Common myeloid progenitor, CD34-positive (primary cell): ENCODE measurements around the gene CSAD.

Source experiments
- CTCF ChIA-PET: fragments of 350-600 bp; sonication (Branson Sonifier 250); formaldehyde crosslinking; loops from one replicate; lab custom pipeline; 2021; ENCODE audit warnings: antibody characterized with exemption; lab: Charles Lee
- POLR2A ChIA-PET: fragments of 350-600 bp; sonication (Branson Sonifier 250); formaldehyde crosslinking; loops from one replicate; lab custom pipeline; 2021; ENCODE audit warnings: antibody characterized with exemption; lab: Charles Lee
- DNase-seq, 3 donors: peaks; one replicate each; pipeline versions ENCODE4 v3.0.0 to v3.0.0-alpha.2; 2013
- H3K27ac ChIP-seq, 2 experiments: 1 replicate in 1 of 2; 2 replicates in 1 of 2; pipeline ENCODE4 v1.7.0; 2013; ENCODE audit warnings: inconsistent platforms in 2 of 2, low read length in 2 of 2, mild to moderate bottlenecking in 2 of 2, low read depth in 1 of 2, moderate library complexity in 1 of 2; ENCODE audit not compliant: severe bottlenecking in 2 of 2, insufficient read depth in 1 of 2, poor library complexity in 1 of 2
- H3K27me3 ChIP-seq, 5 experiments: replicated peaks in 2 of 5; 1 replicate in 3 of 5; 2 replicates in 2 of 5; pipeline versions ENCODE4 v1.6.1 to v1.7.0; 2013; ENCODE audit warnings: low read length in 4 of 5, mild to moderate bottlenecking in 2 of 5, moderate library complexity in 2 of 5, inconsistent platforms in 1 of 5; ENCODE audit not compliant: insufficient read depth in 5 of 5, control insufficient read depth in 4 of 5
- H3K36me3 ChIP-seq, 4 experiments: 1 replicate in 2 of 4; 2 replicates in 2 of 4; pipeline versions ENCODE4 v1.6.1 to v1.7.0; 2013; ENCODE audit warnings: low read length in 3 of 4, control low read depth in 1 of 4, mild to moderate bottlenecking in 1 of 4; ENCODE audit not compliant: control insufficient read depth in 4 of 4, insufficient read depth in 4 of 4
- H3K4me1 ChIP-seq, 4 experiments: 1 replicate in 3 of 4; 2 replicates in 1 of 4; pipeline versions ENCODE4 v1.6.1 to v1.7.1; 2013; ENCODE audit warnings: low read length in 3 of 4, mild to moderate bottlenecking in 3 of 4, control low read depth in 1 of 4, inconsistent platforms in 1 of 4, moderate library complexity in 1 of 4; ENCODE audit not compliant: control insufficient read depth in 4 of 4, insufficient read depth in 4 of 4; ENCODE audit errors: control extremely low read depth in 1 of 4
- H3K4me3 ChIP-seq, 7 experiments: 1 replicate in 4 of 7; 2 replicates in 3 of 7; pipeline versions ENCODE4 v1.5.1 to v1.7.0; 2013; ENCODE audit warnings: mild to moderate bottlenecking in 7 of 7, low read length in 6 of 7, moderate library complexity in 6 of 7, inconsistent platforms in 2 of 7, low read depth in 2 of 7, control low read depth in 1 of 7; ENCODE audit not compliant: insufficient read depth in 4 of 7, control insufficient read depth in 1 of 7; ENCODE audit errors: extremely low read depth in 1 of 7
- H3K9me3 ChIP-seq, 5 experiments: 1 replicate in 4 of 5; 2 replicates in 1 of 5; pipeline versions ENCODE4 v1.6.1 to v1.7.1; 2013; ENCODE audit warnings: low read length in 4 of 5, mild to moderate bottlenecking in 2 of 5, inconsistent platforms in 1 of 5, low read depth in 1 of 5, moderate library complexity in 1 of 5; ENCODE audit not compliant: control insufficient read depth in 4 of 5, insufficient read depth in 2 of 5; ENCODE audit errors: control extremely low read depth in 1 of 5
- WGBS: methylation state at CpG from one replicate; pipeline ENCODE4 v1.1.5; 2013; ENCODE audit not compliant: insufficient coverage; 5-methylcytosine and 5-hydroxymethylcytosine counted together

Gene CSAD

DNA sequence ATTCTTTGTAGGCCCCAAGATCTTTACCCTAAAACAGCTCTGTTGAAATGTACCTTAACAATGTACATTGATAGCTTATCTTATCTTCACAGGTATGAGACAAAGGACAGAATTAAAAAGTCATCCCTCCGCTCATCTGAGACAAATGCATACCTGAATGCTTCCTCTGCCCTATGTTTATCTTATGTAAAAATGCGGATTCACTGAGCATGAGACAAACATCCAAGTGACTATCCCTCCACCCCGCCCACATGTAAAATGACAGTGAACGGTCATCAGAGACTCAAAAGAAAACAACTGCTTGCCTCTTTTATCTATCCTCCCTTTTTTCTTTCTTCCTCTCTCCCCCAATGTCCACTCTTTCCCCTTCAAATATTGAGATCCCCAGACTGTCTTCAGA, 37.4 kb downstream of the CSAD start:
- no peak overlapping the region for H3K4me3 ChIP-seq
- POLR2A ChIA-PET, result no interaction called here
- DNase-seq, result no peak
- no peaks in the 10 kb centered on the region for H3K27me3 ChIP-seq
- 97% methylated on average over 4 of the region's 4 CpGs for WGBS
- no peaks in the 10 kb centered on the region for H3K36me3 ChIP-seq
- no peaks in the 10 kb centered on the region for H3K4me1 ChIP-seq
- CTCF ChIA-PET, result no interaction called here
- peaks cover 0 to 10% (median 6%) of the 10 kb centered on the region in 5 experiments for H3K9me3 ChIP-seq
- H3K27ac ChIP-seq, result no peak overlapping the region

DNA sequence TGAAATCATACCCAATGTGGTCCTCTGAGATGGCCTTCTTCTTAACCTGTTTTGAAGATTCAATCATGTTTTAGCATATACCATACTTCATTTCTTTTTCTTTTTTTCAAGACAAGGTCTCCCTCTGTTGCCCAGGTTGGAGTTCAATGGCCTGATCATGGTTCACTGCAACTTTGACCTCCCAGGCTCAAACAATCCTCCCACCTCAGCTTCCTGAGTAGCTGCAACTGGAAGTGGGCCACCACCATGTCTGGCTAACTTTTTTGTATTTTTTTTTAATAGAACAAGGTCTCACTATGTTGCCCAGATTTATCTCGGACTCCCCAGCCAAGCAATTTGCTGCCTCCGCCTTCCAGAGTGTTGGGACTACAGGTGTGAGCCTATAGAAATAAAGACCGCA, 47.0 kb downstream of the CSAD start:
- no CpG with 5 or more reads among the region's 3 CpGs for WGBS
- no peak for DNase-seq
- H3K4me3 ChIP-seq, result no peak overlapping the region
- ChIA-PET POLR2A (no interaction called here), CTCF (no interaction called here)
- H3K27me3 ChIP-seq, result no peaks in the 10 kb centered on the region
- H3K9me3 ChIP-seq, result peaks cover 0 to 8% (median 5%) of the 10 kb centered on the region in 5 experiments
- H3K36me3 ChIP-seq, result no peaks in the 10 kb centered on the region
- no peak overlapping the region for H3K27ac ChIP-seq
- H3K4me1 ChIP-seq, result peaks cover 0 to 9% (median 2%) of the 10 kb centered on the region in 4 experiments

DNA sequence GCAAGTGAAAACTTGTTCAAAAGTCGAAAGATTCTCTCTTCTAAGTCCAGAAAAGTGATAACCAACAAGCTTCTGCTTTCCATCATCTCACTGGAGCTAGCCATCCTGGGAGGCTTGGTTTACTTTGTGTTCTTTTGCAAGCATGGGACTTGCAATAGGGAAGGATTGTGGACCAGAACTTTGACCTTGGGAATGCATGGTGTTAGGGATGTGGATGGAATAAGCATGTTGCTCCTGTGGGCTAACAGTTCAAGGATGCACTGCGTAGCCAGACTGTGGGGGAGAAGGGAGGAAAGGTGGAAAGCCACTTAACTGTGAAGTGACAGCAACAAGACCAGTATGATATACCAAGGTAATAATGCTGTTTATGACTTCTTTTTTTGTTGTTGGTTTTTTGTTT, 48.9 kb downstream of the CSAD start:
- H3K27ac ChIP-seq, result no peak overlapping the region
- H3K36me3 ChIP-seq, result no peaks in the 10 kb centered on the region
- ChIA-PET POLR2A (no interaction called here), CTCF (interaction anchor here (0.7 to 0.9 kb wide), 2 partner anchors 26 to 65 kb away, joined by 3 to 4 read pairs; no protein-coding TSS in a partner anchor)
- no peak for DNase-seq
- WGBS, result 100% methylated on average over 2 of the region's 2 CpGs
- peaks cover 0 to 4% (median 2%) of the 10 kb centered on the region in 5 experiments for H3K9me3 ChIP-seq
- H3K27me3 ChIP-seq, result no peaks in the 10 kb centered on the region
- peaks cover 0 to 15% (median 2%) of the 10 kb centered on the region in 4 experiments for H3K4me1 ChIP-seq
- H3K4me3 ChIP-seq, result no peak overlapping the region

DNA sequence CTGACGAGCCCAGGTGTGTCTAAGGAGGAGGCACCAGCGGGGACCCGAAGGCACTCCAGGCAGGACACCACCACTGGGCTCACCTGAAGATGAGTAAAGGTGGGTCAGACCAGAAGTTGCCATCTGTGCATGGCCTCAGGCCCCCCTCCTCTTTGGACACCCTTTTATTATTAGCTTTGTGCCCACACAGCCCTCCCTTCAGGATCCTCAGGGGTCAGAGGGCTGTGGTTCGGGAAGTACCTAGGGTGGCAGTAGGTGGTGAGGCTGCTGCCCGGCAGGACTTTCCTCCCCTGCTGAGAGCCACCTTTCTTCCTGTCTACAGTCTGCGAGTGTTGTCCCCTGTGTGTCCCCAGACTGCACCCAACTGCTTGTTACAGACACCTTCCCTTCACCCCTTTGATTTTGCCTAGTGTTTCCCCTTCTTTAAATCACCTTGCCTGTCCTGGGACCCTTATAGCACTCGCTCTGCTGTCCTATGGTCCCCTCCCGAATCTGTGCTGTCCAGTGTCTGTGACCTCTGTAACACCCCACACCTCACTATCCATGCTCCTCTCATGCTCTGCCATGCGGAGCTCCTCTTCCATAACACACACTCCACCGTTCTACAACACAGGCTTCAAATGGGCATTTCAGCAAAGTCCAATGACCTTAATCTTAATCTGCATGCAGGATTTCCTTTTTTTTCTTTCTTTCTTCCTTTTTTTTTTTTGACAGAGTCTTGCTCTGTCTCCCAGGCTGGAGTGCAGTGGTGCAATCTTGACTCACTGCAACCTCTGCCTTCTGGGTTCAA, 51.8 kb downstream of the CSAD start:
- H3K27ac ChIP-seq, result no peak overlapping the region
- H3K9me3 ChIP-seq, result no peaks in the 10 kb centered on the region
- H3K4me1 ChIP-seq, result peaks cover 0 to 15% (median 2%) of the 10 kb centered on the region in 4 experiments
- POLR2A ChIA-PET, result no interaction called here
- no peaks in the 10 kb centered on the region for H3K27me3 ChIP-seq
- no peak overlapping the region for H3K4me3 ChIP-seq
- CTCF ChIA-PET, result interaction anchor here (0.7 to 1.4 kb wide), 3 partner anchors 30 to 83 kb away, joined by 3 to 5 read pairs (median 4); no protein-coding TSS in a partner anchor
- WGBS, result 90% methylated on average over 7 of the region's 10 CpGs
- no peak for DNase-seq
- H3K36me3 ChIP-seq, result no peaks in the 10 kb centered on the region

DNA sequence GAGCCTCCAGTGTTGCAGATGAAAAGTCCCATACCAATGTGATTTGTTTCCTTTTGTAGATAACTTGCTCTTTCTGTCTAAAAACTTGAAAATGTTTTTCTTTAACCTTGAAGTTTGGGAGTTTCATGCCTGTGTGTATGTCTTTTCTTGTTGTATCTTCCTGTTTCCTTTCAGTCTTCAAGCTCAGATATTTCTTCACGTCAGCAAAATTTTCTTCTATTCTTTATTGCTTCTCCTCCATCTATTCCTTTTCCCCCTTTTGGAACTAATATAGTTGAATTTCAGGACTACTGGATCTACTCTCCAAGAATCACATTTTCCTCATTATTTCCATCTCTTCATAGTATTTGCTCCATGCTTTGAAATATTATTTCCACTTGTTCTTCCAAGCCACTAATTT, 53.6 kb downstream of the CSAD start:
- Histone ChIP-seq H3K36me3 (no peaks in the 10 kb centered on the region), H3K27ac (no peak overlapping the region), H3K27me3 (no peaks in the 10 kb centered on the region), H3K4me1 (peaks cover 0 to 15% (median 2%) of the 10 kb centered on the region in 4 experiments), H3K9me3 (no peaks in the 10 kb centered on the region), H3K4me3 (no peak overlapping the region)
- ChIA-PET POLR2A (interaction anchor here (0.6 kb wide), 1 partner anchor 132 kb away, joined by 4 read pairs; no protein-coding TSS in a partner anchor), CTCF (no interaction called here)
- no CpG with 5 or more reads among the region's 1 CpG for WGBS
- DNase-seq, result no peak

DNA sequence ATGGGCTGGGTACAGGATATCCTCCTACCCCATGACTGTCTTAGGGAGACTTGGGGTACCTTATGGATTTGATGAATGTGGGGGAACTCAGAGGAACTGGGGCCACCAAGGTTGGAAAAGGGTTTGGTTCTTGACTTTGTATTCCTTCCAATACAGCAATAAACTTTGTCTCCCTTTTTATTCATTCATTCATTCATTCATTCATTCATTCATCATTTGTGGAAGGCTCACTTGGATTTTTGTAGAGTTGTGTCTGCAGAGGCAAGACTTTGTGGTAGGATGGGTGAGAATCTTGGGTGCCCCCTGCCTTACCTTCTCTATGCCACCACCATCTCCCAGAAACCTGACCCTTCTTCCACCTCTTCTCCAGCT, 56.4 kb downstream of the CSAD start:
- Histone ChIP-seq H3K4me3 (no peak overlapping the region), H3K36me3 (no peaks in the 10 kb centered on the region), H3K4me1 (peaks cover 0 to 11% (median 2%) of the 10 kb centered on the region in 4 experiments), H3K27ac (no peak overlapping the region), H3K27me3 (no peaks in the 10 kb centered on the region), H3K9me3 (no peaks in the 10 kb centered on the region)
- ChIA-PET CTCF (interaction anchor here (1.4 kb wide), 1 partner anchor 35 kb away, joined by 3 read pairs; no protein-coding TSS in a partner anchor), POLR2A (no interaction called here)
- no peak for DNase-seq

DNA sequence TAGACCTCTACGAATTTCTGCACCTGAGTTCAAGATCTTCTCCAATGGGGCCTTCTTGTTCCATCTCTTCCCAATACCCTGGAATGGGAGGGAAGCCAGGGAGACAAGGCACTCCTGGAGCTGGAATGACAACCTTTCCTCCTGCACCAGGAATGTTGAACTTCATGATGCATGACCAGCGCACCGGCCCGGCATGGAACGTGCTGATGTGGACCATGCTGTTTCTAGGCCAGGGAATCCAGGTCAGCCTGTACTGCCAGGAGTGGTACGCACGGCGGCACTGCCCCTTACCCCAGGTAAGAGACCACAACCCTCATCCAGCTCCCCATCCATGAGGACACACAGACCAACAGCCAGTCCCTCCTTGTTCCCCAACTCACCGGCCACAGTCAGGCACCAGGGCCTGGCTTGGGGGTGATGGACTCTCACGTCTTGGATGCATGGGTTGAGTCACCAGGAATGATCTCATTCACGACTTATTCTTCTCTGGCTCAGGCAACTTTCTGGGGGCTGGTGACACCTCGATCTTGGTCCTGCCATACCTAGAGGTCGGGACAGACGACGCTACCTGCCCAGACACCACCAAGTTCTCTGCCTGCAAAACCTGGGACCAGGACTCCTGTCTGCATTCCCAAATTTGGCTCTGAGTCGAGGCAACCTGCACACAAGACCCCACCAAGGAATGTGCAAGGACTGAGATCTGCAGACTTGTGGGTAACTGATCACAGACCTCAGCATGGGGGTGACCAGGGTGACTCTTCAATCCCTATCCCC, 57.0 kb downstream of the CSAD start:
- CTCF ChIA-PET, result no interaction called here
- no peak for DNase-seq

More for the DNA sequence above, 57.0 kb downstream of the CSAD start:
- Histone ChIP-seq H3K36me3 (no peaks in the 10 kb centered on the region), H3K27me3 (no peaks in the 10 kb centered on the region), H3K4me3 (no peak overlapping the region), H3K4me1 (peaks cover 0 to 6% (median 0%) of the 10 kb centered on the region in 4 experiments), H3K9me3 (no peaks in the 10 kb centered on the region), H3K27ac (no peak overlapping the region)
- POLR2A ChIA-PET, result no interaction called here
- 99% methylated on average over 15 of the region's 16 CpGs for WGBS
